HepG2 (cell line): ENCODE results near the gene PRKAG3. TPM values are rescaled to one million over a fixed set of nuclear protein-coding genes. Genes with fewer than 3 reads are reported as not detected.

Experiments used
- ATAC-seq: fragments of 200-7000 bp; cut with Tn5 transposase; 3 replicates; pipeline ENCODE4 v1.9.1; 2020; ENCODE audit warnings: mild to moderate bottlenecking, moderate library complexity
- BruUV-seq: library from RNA; stranded (reverse); fragments of 400-500 nt; replicated peaks from 2 replicates; lab custom pipeline; 2021; lab: Mats Ljungman, UMichigan
- CTCF ChIA-PET: fragments of 300-600 bp; formaldehyde crosslinking; extraction: SDS; loops from one replicate; lab custom pipeline; 2021; ENCODE audit warnings: low total read pairs, inconsistent platforms, low intra/inter-chr PET ratio; lab: Yijun Ruan, JAX
- POLR2A ChIA-PET: fragments of 350-600 bp; sonication (Branson Sonifier 250); formaldehyde crosslinking; loops from one replicate; lab custom pipeline; 2020; ENCODE audit warnings: antibody characterized with exemption, inconsistent platforms; lab: Yijun Ruan, JAX
- DNase-seq: peaks from one replicate; pipeline ENCODE4 v3.0.0-alpha.2; 2015; ENCODE audit warnings: low spot score
- FAIRE-seq: peaks from 3 replicates; lab custom pipeline; 2011; peaks lifted over from hg19 to GRCh38; lab: Jason Lieb, UNC
- H2AFZ ChIP-seq: one replicate; pipeline ENCODE4 v1.6.1; 2011; ENCODE audit warnings: low read length, inconsistent platforms
- H3K27ac ChIP-seq: fragments of 300-600 bp; 3 replicates; pipeline ENCODE4 v1.8.0; 2011; ENCODE audit warnings: mixed run types, mild to moderate bottlenecking, mixed read lengths, low read length, inconsistent platforms; ENCODE audit not compliant: insufficient read depth; ENCODE audit errors: extremely low read length
- H3K27me3 ChIP-seq, 2 experiments: fragments of 200-600 bp in 1 of 2; 2 replicates in 1 of 2; 3 replicates in 1 of 2; pipeline versions ENCODE4 v1.6.0 to v1.8.0; 2011; ENCODE audit warnings: low read length in 2 of 2, mild to moderate bottlenecking in 2 of 2, moderate library complexity in 2 of 2, inconsistent platforms in 1 of 2; ENCODE audit not compliant: insufficient read depth in 2 of 2, control insufficient read depth in 1 of 2
- H3K36me3 ChIP-seq, 2 experiments: fragments of 200-600 bp in 1 of 2; replicated peaks in 1 of 2; 2 replicates in 1 of 2; 3 replicates in 1 of 2; pipeline versions ENCODE4 v1.5.1 to v1.8.0; 2011; ENCODE audit warnings: low read length in 2 of 2, inconsistent platforms in 1 of 2; ENCODE audit not compliant: insufficient read depth in 2 of 2, control insufficient read depth in 1 of 2
- H3K4me1 ChIP-seq: 2 replicates; pipeline ENCODE4 v1.5.1; 2012; ENCODE audit warnings: low read length, inconsistent platforms; ENCODE audit not compliant: insufficient read depth
- H3K4me2 ChIP-seq: 2 replicates; pipeline ENCODE4 v1.6.0; 2011; ENCODE audit warnings: low read depth, low read length, inconsistent platforms
- H3K4me3 ChIP-seq, 3 experiments: fragments of 200-600 bp in 1 of 3; sonication (generic), shearing (Covaris generic) in 1 of 3; replicated peaks in 1 of 3; 2 replicates each; pipeline ENCODE4 v1.5.1; 2011 to 2016; ENCODE audit warnings: low read length in 3 of 3, inconsistent platforms in 2 of 3, low read depth in 2 of 3, mild to moderate bottlenecking in 2 of 3, control low read depth in 1 of 3, mixed read lengths in 1 of 3; ENCODE audit not compliant: insufficient read depth in 1 of 3
- H3K79me2 ChIP-seq: one replicate; pipeline ENCODE4 v1.6.1; 2011; ENCODE audit warnings: low read length, inconsistent platforms; ENCODE audit not compliant: insufficient read depth
- H3K9ac ChIP-seq: 2 replicates; pipeline ENCODE4 v1.6.0; 2011; ENCODE audit warnings: mild to moderate bottlenecking, low read depth, low read length, inconsistent platforms; ENCODE audit not compliant: insufficient read depth
- H3K9me3 ChIP-seq: 2 replicates; pipeline ENCODE4 v1.5.1; 2012; ENCODE audit warnings: mild to moderate bottlenecking, low read length
- H4K20me1 ChIP-seq: 2 replicates; pipeline ENCODE4 v1.6.0; 2011; ENCODE audit warnings: inconsistent platforms, mild to moderate bottlenecking, low read length, moderate library complexity; ENCODE audit not compliant: insufficient read depth
- AFF4 ChIP-seq: sonication (generic); formaldehyde crosslinking; IDR thresholded peaks from 2 replicates; pipeline ENCODE4 v1.4.0; 2020; ENCODE audit warnings: missing genetic modification reagents
- AGO2 ChIP-seq: fragments of 200-400 bp; formaldehyde crosslinking; optimal IDR thresholded peaks from 2 replicates; pipeline ENCODE3; 2017; ENCODE audit warnings: mild to moderate bottlenecking, low read depth, low read length, moderate library complexity
- ATF5 ChIP-seq: sonication (generic); formaldehyde crosslinking; IDR thresholded peaks from 2 replicates; pipeline ENCODE4 v1.4.0; 2020; ENCODE audit warnings: mild to moderate bottlenecking, low read depth, missing genetic modification reagents
- MBNL3 ChIP-seq: fragments of 250-450 bp; sonication (Bioruptor Pico); conservative IDR thresholded peaks from 2 replicates; pipeline ENCODE4 v1.8.0; 2022; ENCODE audit warnings: mild to moderate bottlenecking, inconsistent platforms
- SP5 ChIP-seq: IDR thresholded peaks from 2 replicates; pipeline ENCODE4 v1.6.1; 2016; ENCODE audit warnings: low read depth, borderline replicate concordance
- ZNF564 ChIP-seq: sonication (generic); formaldehyde crosslinking; IDR thresholded peaks from 2 replicates; pipeline ENCODE4 v1.8.1; 2023; ENCODE audit warnings: mild to moderate bottlenecking, missing genetic modification reagents
- ZNF598 ChIP-seq: sonication (generic); formaldehyde crosslinking; IDR thresholded peaks from 2 replicates; pipeline ENCODE4 v1.5.1; 2020; ENCODE audit warnings: mild to moderate bottlenecking, missing genetic modification reagents, borderline replicate concordance
- ZNF83 ChIP-seq: sonication (generic); formaldehyde crosslinking; IDR thresholded peaks from 2 replicates; pipeline ENCODE4 v1.4.0; 2020; ENCODE audit warnings: missing genetic modification reagents, mild to moderate bottlenecking, borderline replicate concordance
- ZSCAN22 ChIP-seq: sonication (generic); formaldehyde crosslinking; IDR thresholded peaks from 2 replicates; pipeline ENCODE4 v1.4.0; 2020; ENCODE audit warnings: mild to moderate bottlenecking, missing genetic modification reagents
- WGBS: methylation state at CpG from one replicate; pipeline ENCODE4 v1.1.6; 2017; ENCODE audit warnings: low lambda C conversion rate; 5-methylcytosine and 5-hydroxymethylcytosine counted together
- in situ Hi-C: cut with HindIII; loops from 2 replicates; pipeline ENCODE4 v1.10.0; 2017; ENCODE audit warnings: low pct_unique_long_range_greater_than_20kb; ENCODE audit not compliant: extremely low pct_ligation_motif_present
- intact Hi-C: fragments of 100-400 bp; cut with micrococcal nuclease; formaldehyde crosslinking; loops from one replicate; pipeline ENCODE4 v1.10.0; 2022; ENCODE audit not compliant: unreplicated experiment
- polyA plus RNA-seq, 8 experiments: library from polyadenylated mRNA; depleted of rRNA in 3 of 8; stranded (reverse) in 7 of 8; unstranded in 1 of 8; fragments of >200 nt; fragmentation: Illumina TruSeq in 4 of 8; extraction: Trizol in 4 of 8; gene quantifications; 2 replicates each; pipeline versions ENCODE4 v1.2.1 to v1.2.3, GENCODE V29; 2011 to 2016; ENCODE audit warnings: low read depth in 4 of 8, missing spikeins in 1 of 8, mixed read lengths in 1 of 8; ENCODE audit not compliant: insufficient read depth in 1 of 8
- total RNA-seq, 5 experiments: library from RNA; depleted of rRNA; stranded (reverse); fragments of >200 nt; fragmentation: Illumina TruSeq; extraction: Trizol; gene quantifications; 2 replicates each; pipeline ENCODE4 v1.2.3, GENCODE V29; 2016; ENCODE audit warnings: low read depth in 1 of 5
- TF ChIP-seq, protein P1 (sequence below): sonication (generic); formaldehyde crosslinking; IDR thresholded peaks from 2 replicates; pipeline ENCODE4 v1.5.1; 2020; ENCODE audit warnings: mild to moderate bottlenecking, missing genetic modification reagents, moderate library complexity
- TF ChIP-seq, protein P2 (sequence below): sonication (generic); formaldehyde crosslinking; IDR thresholded peaks from 2 replicates; pipeline ENCODE4 v1.4.0; 2020; ENCODE audit warnings: missing genetic modification reagents, mild to moderate bottlenecking, borderline replicate concordance

PRKAG3 gene
- total and polyA plus RNA-seq, 2 of the 13 experiments (the other 11 are each of a cell fraction or from before 2014, with no cell fraction given), result not detected

- TF ChIP-seq, protein P1, sequence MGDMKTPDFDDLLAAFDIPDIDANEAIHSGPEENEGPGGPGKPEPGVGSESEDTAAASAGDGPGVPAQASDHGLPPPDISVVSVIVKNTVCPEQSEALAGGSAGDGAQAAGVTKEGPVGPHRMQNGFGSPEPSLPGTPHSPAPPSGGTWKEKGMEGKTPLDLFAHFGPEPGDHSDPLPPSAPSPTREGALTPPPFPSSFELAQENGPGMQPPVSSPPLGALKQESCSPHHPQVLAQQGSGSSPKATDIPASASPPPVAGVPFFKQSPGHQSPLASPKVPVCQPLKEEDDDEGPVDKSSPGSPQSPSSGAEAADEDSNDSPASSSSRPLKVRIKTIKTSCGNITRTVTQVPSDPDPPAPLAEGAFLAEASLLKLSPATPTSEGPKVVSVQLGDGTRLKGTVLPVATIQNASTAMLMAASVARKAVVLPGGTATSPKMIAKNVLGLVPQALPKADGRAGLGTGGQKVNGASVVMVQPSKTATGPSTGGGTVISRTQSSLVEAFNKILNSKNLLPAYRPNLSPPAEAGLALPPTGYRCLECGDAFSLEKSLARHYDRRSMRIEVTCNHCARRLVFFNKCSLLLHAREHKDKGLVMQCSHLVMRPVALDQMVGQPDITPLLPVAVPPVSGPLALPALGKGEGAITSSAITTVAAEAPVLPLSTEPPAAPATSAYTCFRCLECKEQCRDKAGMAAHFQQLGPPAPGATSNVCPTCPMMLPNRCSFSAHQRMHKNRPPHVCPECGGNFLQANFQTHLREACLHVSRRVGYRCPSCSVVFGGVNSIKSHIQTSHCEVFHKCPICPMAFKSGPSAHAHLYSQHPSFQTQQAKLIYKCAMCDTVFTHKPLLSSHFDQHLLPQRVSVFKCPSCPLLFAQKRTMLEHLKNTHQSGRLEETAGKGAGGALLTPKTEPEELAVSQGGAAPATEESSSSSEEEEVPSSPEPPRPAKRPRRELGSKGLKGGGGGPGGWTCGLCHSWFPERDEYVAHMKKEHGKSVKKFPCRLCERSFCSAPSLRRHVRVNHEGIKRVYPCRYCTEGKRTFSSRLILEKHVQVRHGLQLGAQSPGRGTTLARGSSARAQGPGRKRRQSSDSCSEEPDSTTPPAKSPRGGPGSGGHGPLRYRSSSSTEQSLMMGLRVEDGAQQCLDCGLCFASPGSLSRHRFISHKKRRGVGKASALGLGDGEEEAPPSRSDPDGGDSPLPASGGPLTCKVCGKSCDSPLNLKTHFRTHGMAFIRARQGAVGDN (CRISPR knock-in tag), result no peak
- TF ChIP-seq, protein P2, sequence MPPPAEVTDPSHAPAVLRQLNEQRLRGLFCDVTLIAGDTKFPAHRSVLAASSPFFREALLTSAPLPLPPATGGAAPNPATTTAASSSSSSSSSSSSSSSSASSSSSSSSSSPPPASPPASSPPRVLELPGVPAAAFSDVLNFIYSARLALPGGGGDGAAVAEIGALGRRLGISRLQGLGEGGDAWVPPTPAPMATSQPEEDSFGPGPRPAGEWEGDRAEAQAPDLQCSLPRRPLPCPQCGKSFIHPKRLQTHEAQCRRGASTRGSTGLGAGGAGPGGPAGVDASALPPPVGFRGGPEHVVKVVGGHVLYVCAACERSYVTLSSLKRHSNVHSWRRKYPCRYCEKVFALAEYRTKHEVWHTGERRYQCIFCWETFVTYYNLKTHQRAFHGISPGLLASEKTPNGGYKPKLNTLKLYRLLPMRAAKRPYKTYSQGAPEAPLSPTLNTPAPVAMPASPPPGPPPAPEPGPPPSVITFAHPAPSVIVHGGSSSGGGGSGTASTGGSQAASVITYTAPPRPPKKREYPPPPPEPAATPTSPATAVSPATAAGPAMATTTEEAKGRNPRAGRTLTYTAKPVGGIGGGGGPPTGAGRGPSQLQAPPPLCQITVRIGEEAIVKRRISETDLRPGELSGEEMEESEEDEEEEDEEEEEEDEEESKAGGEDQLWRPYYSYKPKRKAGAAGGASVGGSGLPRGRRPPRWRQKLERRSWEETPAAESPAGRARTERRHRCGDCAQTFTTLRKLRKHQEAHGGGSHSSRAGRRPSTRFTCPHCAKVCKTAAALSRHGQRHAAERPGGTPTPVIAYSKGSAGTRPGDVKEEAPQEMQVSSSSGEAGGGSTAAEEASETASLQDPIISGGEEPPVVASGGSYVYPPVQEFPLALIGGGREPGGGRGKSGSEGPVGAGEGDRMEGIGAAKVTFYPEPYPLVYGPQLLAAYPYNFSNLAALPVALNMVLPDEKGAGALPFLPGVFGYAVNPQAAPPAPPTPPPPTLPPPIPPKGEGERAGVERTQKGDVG (CRISPR knock-in tag), result no peak
- TF ChIP-seq ZNF83 (no peak), MBNL3 (CRISPR knock-in tag) (no peak), AGO2 (no peak)
- TF ChIP-seq, all 625 proteins: peak for 0
Observed at GRCh38 chr2:218839430-218839829, 7.8 kb upstream of the PRKAG3 start (continued).

DNA sequence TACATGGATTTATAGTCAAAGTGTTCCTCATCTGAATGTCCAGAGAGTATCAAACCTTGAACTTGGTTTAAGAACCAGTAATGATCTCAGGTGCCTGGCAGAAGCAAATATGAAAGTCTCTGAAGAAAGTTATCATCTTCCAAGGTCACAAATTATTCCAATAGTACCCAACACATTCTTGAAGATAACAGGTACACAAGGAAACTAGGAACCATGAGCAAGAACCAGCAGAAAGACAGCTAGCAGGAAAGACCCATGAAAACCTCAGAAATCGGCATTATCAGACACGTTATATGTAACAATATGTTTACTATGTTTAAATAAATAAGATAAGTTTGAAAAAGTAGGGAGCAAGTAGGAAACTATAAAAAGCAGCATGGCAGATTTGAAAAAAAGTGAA, 5.9 kb upstream of the PRKAG3 start:
- BruUV-seq, result no TSS peak
- DNase-seq (no peak), ATAC-seq (no peak), FAIRE-seq (no peak)
- Histone ChIP-seq H3K4me3 (no peak overlapping the region), H3K9ac (no peak overlapping the region), H3K79me2 (no peaks in the 10 kb centered on the region), H3K27ac (no peak overlapping the region), H3K9me3 (no peaks in the 10 kb centered on the region), H3K4me2 (no peak overlapping the region), H4K20me1 (no peaks in the 10 kb centered on the region), H2AFZ (no peak overlapping the region), H3K4me1 (peaks cover 12% of the 10 kb centered on the region), H3K27me3 (peaks cover 2 to 64% of the 10 kb centered on the region in 2 experiments; a peak in 4 of 5 replicates), H3K36me3 (no peaks in the 10 kb centered on the region)
- WGBS, result 23% methylated on average over 2 of the region's 2 CpGs
- intact Hi-C loops, result no loop called here
- in situ Hi-C loops, result loop anchor here (25.0 kb wide), 1 partner anchor 100 kb away; no protein-coding TSS in a partner anchor
- ChIA-PET CTCF (no interaction called here), POLR2A (no interaction called here)
- no peak for TF ChIP-seq SP5 (CRISPR knock-in tag)
- no peak for TF ChIP-seq ATF5
- TF ChIP-seq AFF4, result no peak
- TF ChIP-seq ZNF598, result no peak
- no peak for TF ChIP-seq ZSCAN22 (CRISPR knock-in tag)
- no peak for TF ChIP-seq ZNF564 (CRISPR knock-in tag)
